HG02938 (cell line): ENCODE results near the gene GPR146.

Experiments
- ATAC-seq: cut with Tn5 transposase; IDR thresholded peaks from one replicate; pipeline ENCODE4 v1.9.1; 2021; ENCODE audit warnings: mild to moderate bottlenecking, moderate library complexity; ENCODE audit not compliant: unreplicated experiment

The GPR146 gene

GRCh38 chr7:1090686-1091643, 46.6 kb downstream of the GPR146 start:
- ATAC-seq: no peak

- ATAC-seq: no peak
Measured at GRCh38 chr7:1091644-1092027, 47.3 kb downstream of the GPR146 start.

GRCh38 chr7:1092161-1092632, 47.9 kb downstream of the GPR146 start:
- ATAC-seq: no peak

- no peak for ATAC-seq
Measured at GRCh38 chr7:1092806-1093501, 48.6 kb downstream of the GPR146 start.

- ATAC-seq: no peak
Measured at GRCh38 chr7:1093502-1093843, 49.1 kb downstream of the GPR146 start.

GRCh38 chr7:1093916-1094508, 49.7 kb downstream of the GPR146 start:
- ATAC-seq: no peak

GRCh38 chr7:1094870-1095269, 50.5 kb downstream of the GPR146 start:
- no peak for ATAC-seq

GRCh38 chr7:1095621-1096155, 51.3 kb downstream of the GPR146 start:
- no peak for ATAC-seq

GRCh38 chr7:1096156-1097119, 52.1 kb downstream of the GPR146 start:
- no peak for ATAC-seq

- no peak for ATAC-seq
Measured at GRCh38 chr7:1097120-1097504, 52.8 kb downstream of the GPR146 start.

GRCh38 chr7:1098243-1099153, 54.2 kb downstream of the GPR146 start:
- no peak for ATAC-seq

GRCh38 chr7:1099154-1099542, 54.8 kb downstream of the GPR146 start:
- ATAC-seq: no peak

- no peak for ATAC-seq
Measured at GRCh38 chr7:1099637-1100036, 55.3 kb downstream of the GPR146 start.

GRCh38 chr7:1100386-1100785, 56.0 kb downstream of the GPR146 start:
- no peak for ATAC-seq

GRCh38 chr7:1100834-1101562, 56.7 kb downstream of the GPR146 start:
- ATAC-seq: no peak

- no peak for ATAC-seq
Measured at GRCh38 chr7:1101563-1102431, 57.5 kb downstream of the GPR146 start.

GRCh38 chr7:1103009-1103788, 58.9 kb downstream of the GPR146 start:
- no peak for ATAC-seq
